NCI-H510A (cell line): ENCODE data around the gene VAV2.

Experiments
- DNase-seq: peaks from one replicate; lab custom pipeline; 2025; lab: John Stamatoyannopoulos, UW

VAV2 gene

DNA sequence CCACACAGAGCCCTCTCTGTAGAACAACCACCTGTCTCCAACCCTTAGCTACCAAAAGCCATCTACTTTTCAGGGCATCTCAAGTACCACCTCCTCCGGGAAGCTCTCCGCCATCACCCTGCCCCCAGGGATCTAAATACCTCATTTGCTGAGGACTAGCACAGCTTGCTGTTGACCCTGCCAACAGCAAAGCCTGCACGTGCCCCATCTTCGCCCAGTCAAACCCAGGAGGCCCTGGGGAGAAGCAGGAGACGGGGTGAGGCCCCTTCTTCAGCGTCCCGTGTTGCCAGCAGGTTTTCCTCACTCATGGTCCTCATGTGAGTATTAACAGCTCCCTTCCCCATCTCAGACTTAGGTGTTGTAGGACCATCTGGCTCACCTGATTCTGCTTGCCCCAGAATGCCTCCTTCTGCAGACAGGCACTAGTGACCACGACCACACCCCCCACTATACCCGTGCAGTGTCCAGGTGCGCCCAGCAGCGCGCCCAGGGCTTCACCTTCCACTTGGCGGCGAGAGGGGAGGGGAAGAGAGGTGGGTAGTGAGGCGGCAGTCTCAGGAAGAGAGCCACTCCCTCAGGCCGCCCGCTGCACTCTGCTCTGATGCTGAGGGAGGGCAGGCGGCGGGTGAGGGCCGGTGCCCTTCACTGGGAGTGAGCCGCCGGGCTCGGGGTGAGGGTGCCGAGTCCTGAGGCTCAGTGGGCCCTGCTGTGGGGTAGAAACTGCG is 11.1 kb downstream of the VAV2 start:
- DNase-seq, result peak; percentile 61

GRCh38 chr9:133979921-133980863 is 11.9 kb downstream of the VAV2 start:
- DNase-seq, result no peak

DNA sequence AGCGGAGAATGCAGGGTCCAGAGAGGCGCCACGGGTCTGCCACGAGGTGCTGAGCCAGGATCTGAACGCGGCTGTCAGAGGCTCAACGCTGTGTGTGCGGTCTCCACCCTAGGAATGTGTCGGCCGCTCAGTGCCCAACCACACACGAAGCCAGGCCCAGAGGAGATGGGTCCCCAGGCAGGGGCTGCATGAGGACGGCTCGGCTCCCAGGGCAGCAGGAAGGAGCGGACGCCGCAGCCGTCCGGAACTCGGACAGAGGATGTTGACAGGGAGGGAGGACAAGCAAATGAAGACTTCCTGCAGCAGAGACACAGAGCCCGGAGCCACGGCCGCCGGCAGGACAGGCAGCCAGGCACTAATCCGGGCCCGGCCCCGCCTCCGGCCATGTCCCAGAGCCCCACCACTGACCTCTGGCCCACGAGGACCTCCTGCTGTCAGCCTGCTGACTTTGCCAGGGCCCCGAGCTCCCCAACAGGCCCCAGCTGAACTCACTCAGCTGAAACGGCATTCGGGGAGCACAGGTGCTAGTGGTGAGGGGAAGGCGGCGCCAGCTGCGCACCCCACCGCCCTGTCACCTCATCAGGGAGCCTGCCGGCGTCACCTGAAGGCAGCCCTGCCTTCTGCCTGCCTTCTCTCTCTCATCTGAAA is 12.7 kb downstream of the VAV2 start:
- no peak for DNase-seq

DNA sequence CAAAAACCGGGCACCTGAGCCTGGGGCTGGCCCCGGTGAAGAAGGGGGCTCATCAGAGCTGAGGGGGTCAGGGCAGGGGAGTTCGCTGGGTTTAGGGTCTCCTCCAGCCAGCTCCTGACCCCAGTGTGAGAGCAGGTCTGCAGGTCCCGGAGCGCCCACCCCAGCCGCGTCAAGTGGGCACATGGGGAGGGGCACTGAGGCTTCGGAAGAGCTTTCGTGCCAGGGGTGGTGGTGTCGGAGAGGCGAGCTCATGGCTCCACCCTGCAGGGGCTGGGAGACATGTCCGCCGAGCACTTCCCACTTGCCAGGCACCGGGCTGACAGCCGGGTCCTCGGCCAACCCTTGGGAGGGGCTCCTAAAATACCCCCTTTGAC is 13.2 kb downstream of the VAV2 start:
- no peak for DNase-seq

- DNase-seq, result no peak
Observed at GRCh38 chr9:133978226-133978898, 13.8 kb downstream of the VAV2 start.

DNA sequence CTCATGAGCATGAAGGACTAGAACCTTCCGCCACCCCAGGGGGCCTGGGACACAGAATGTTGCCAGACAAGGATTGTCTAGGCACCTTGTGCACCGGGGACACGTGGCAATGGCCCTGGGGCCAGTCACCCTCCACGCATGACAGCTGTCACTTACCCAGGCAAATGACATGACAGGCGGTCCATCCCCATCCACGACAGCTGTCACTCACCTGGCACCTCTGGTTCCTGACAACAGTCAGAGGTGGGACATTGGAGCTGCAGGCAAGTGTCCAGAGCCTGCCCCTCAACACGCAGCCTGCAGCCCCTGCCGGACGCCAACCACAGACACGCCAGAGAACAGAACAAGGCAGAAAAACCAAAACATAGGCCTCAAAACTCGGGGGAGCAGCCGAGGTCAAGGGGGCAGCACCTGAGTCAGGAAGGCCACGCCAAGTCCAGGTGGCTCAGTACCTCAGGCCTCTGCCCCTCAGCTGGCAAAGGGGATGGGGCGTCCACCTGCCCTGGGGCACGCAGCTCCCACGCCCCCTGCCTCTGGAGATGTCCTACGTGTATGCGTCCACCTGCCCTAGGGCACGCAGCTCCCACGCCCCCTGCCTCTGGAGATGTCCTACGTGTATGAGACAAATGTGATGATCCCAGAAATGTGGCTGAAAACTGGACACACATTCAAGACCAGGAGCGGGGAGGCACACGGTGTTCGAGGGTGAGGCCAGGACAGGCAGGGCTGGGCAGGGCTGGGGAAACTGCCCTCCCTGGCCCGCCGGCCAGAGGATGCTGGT is 14.5 kb downstream of the VAV2 start:
- no peak for DNase-seq

DNA sequence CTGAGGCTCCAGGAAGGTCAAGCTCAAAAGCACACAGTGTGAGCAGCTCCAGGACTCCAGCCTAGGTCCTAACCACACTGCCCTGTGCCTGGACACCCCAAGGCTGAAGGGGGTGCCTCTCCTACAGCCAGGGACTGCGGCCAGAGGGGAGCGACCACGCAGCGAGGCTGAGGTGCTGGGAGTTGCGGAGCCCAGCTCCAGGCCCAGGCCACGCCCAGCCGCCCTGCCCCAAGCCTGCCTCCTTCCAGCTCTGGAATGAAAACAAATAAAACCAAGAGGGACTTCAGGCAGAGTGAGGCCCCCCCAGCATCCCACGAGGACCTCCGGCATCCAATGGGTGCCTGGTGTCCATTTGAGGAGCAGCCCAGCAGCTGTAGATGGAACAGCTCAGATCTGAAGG is 15.2 kb downstream of the VAV2 start:
- DNase-seq, result no peak

DNA sequence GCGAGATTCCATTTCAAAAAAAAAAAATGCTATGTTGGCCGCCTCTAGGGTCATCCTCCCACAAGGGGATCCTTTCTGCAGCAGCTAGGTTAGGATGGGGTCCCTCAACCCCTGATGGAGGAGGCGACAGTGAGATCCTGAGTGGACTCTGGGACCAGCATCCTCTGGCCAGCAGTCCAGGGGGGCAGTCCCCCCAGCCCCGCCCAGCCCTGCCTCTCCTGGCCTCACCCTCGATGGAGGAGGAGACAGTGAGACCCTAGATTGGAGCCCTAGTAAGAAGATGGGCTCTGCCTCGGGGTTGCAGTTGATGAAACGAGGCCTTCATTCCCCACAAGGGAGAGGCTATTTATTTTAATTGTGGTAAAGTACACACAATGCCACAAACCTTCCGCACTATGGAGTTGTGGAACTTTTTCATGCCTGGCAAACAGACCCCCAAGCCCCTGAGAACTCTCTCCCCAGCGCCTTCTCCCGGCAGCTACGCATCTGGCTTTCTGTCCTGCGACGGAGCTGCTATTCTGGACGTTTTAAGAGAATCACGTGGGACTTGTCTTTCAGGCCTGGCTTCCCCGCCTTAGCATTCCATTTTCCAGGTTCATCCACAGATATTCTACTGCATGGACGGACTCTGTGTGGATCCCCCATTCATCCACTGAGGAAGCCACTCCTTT is 15.8 kb downstream of the VAV2 start:
- no peak for DNase-seq

- no peak for DNase-seq
Observed at GRCh38 chr9:133975511-133975910, 16.6 kb downstream of the VAV2 start.

DNA sequence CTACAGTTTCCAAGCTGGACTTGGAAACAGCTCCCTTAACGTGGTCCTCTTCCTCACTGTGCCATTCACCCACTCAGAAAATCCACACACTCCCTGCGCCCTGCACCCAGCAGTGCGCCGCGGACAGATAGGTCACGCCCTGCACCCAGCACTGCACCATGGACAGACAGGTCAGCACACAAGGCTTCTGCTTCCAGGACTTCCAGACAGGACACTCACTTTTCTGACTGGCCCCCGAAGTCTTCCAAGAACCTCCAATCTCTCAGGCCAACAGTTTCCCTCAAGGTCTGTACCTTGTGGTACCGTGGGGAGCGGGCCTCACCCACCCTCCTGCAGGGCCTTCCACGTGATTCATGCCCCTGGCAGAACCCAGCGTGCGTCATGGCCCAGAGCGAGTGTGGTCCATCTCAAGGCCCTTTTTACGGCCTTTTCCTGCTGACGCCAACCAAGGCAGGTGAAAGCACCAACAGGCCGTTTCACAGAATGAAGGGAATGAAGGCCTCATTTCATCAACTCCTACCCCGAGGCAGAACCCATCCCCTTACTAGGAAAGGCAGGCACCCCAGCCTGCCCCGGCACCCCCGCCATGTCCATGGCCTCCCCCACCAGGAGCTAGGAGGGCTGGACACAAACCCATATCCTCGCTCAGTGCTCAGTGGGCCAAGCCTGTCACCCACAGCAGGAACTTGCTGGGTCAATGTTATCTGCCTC is 17.3 kb downstream of the VAV2 start:
- DNase-seq, result no peak

- no peak for DNase-seq
Observed at GRCh38 chr9:133973791-133974630, 18.1 kb downstream of the VAV2 start.

DNA sequence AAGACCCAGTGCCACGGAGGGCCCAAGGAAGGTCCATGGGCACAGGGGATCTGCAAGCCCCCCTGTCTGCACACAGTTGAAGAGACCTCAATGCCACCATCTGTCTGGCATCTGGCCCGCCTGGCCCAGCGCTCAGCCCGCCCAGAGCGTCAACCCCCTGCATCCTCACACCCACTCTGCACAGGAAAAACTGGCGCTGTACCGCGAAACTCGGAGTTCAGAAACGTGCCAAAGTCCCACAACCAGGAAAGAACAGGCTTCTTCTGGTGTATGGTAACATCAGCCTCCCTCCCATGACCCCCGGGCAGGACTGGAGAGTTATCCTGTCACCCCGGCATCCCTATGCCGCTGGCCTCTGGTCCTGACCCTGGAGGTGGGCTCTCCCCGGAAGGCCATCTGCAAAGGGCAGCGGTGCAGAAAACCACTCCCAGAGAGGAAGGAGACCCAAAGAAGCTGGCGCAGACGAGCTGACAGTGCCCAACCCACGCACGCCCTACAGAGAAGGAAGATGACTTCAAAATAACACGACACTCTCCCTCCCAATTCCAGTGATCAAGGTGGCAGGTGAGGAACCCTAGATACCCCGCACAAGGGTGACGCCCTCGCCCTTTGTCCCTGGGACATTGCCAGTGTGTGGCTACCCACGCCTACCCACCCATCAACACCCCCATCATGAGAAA is 18.9 kb downstream of the VAV2 start:
- no peak for DNase-seq

DNA sequence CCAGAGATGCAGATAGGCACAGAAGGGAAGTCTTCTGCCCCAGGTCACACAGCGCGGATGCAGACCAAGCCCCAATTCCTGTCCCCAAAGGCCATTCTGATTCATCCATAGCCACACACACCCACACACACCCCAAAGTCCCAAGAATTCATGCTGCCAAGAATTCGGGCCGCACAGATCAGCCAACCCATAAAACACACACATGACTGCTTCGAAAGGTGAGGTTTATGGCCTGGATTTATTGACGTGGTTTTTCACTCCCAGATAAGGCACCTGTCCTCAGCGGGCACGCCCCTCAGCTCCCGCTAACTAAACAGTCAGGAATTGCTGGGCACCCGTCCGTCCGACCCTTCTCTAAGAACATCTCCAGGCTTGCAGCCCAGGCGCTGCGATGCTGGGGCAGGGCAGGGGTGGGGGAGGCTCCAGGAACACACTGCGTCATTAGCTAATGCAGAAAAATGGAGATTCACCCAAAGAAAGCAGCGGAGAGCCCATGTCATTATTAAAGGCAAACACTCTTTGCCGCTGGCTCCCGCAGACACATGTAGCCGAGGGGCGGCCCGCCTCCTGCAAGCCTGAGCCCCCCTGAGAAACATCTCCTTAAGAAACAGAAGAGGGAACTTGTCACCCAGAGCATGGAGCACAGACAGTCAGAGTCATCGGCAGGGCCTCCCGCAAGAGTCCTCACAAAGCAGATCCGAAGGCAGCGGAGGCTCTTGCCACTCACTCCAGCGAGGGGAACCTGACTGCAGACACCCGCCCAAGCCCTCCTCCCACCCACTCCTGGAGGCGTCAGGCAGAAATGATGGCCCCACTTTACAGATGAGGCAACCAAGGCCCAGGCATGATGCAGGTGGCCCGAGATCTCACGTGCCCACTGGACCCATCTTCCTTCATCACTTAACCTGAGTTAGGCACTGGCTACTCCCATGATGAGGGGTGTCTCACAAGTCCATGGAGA is 19.9 kb downstream of the VAV2 start:
- DNase-seq, result no peak

DNA sequence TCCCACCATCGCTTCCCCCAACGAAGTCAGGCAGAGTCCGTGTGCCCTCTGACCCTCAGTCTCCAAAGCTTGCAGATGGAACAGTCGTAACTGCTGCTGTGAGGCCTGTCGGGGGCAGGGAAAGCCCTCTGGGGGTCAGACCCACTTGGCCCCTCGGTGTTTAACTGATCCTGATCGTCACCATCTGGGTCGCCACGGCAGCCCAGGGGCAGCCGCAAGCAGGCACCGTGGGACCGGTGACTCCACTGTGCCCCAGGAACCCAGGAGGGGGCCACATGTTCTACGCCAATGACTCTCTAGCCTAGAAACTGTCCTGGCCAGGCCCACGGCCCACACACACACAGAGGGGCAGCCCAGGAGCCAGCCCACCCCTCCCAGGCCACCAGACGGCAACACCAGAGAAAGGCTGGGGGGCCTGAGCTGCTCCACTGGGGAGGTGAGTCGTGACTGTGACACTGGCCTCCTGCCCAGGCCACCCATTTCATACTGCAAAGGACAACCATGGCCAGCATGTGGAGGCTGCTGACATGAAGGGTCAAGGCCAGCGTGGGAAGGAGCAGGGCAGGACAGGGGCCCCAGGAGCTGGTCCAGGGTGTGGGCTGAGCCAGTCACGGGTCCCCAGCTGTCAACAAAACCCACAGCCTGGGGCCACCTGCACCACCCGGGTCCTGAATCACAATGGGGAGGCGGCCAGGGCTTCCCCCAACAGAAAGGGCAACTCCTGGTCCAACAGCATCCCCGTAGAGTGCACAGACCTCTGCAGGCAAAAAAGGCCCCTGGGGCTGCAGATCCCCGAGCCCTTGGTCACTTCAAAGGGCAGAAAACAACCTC is 20.8 kb downstream of the VAV2 start:
- no peak for DNase-seq

- no peak for DNase-seq
Observed at GRCh38 chr9:133970581-133971058, 21.5 kb downstream of the VAV2 start.
